HCT116 (cell line): ENCODE results near the gene SLTM. TPM values are rescaled to one million over a fixed set of nuclear protein-coding genes. Genes with fewer than 3 reads are reported as not detected.

ENCODE experiments used
- ATAC-seq: fragments of 200-7000 bp; cut with Tn5 transposase; 2 replicates; pipeline ENCODE4 v1.9.1; 2020; ENCODE audit warnings: mild to moderate bottlenecking, moderate library complexity
- BruUV-seq: library from RNA; stranded (reverse); fragments of 400-500 nt; replicated peaks from 2 replicates; lab custom pipeline; 2021; lab: Mats Ljungman, UMichigan
- CTCF ChIA-PET: fragments of 300-600 bp; sonication (Branson Sonifier 250); formaldehyde crosslinking; loops from one replicate; lab custom pipeline; 2021; ENCODE audit warnings: antibody characterized with exemption; lab: Charles Lee
- POLR2A ChIA-PET: fragments of 300-600, 350-600 bp; sonication (Branson Sonifier 250); formaldehyde crosslinking; loops from one replicate; lab custom pipeline; 2021; ENCODE audit warnings: antibody characterized with exemption; lab: Charles Lee
- RAD21 ChIA-PET, 2 experiments: fragments of 300-600 bp; sonication (Branson Sonifier 250); formaldehyde crosslinking; loops; one replicate each; lab custom pipeline; 2023; ENCODE audit warnings: low total read pairs in 2 of 2; ENCODE audit not compliant: uncharacterized antibody in 2 of 2, unreplicated experiment in 2 of 2, low non-redundant PET in 1 of 2; lab: Charles Lee
- DNase-seq: peaks from one replicate; pipeline ENCODE4 v3.0.0-alpha.2; 2010; ENCODE audit warnings: low read depth, low spot score
- H2AFZ ChIP-seq: fragments of 200-600 bp; shearing (Covaris generic), sonication (generic); 2 replicates; pipeline ENCODE4 v1.6.1; 2017; ENCODE audit warnings: low read depth, mixed run types, mixed read lengths, antibody characterized with exemption, low read length; ENCODE audit not compliant: poor library complexity, severe bottlenecking
- H3K27ac ChIP-seq: 2 replicates; pipeline ENCODE4 v1.5.1; 2012; ENCODE audit warnings: low read depth, low read length
- H3K27me3 ChIP-seq: fragments of 200-600 bp; sonication (generic); 2 replicates; pipeline ENCODE4 v1.6.1; 2016; ENCODE audit warnings: mixed run types, low read length, mixed read lengths; ENCODE audit not compliant: insufficient read depth
- H3K36me3 ChIP-seq, 2 experiments: fragments of 200-500 bp in 1 of 2; fragments of 200-600 bp in 1 of 2; sonication (Bioruptor generic) in 1 of 2; sonication (generic) in 1 of 2; 2 replicates each; pipeline versions ENCODE4 v1.5.1 to v1.6.1; 2014 to 2016; ENCODE audit warnings: low read length in 2 of 2, inconsistent platforms in 1 of 2, mixed read lengths in 1 of 2, mixed run types in 1 of 2; ENCODE audit not compliant: insufficient read depth in 2 of 2, control insufficient read depth in 1 of 2
- H3K4me1 ChIP-seq, 2 experiments: fragments of 200-600 bp in 1 of 2; sonication (generic) in 1 of 2; 2 replicates each; pipeline versions ENCODE4 v1.5.1 to v1.6.1; 2012 to 2017; ENCODE audit warnings: low read length in 2 of 2, inconsistent platforms in 1 of 2, mild to moderate bottlenecking in 1 of 2, mixed read lengths in 1 of 2, mixed run types in 1 of 2, moderate library complexity in 1 of 2; ENCODE audit not compliant: insufficient read depth in 2 of 2, control insufficient read depth in 1 of 2
- H3K4me2 ChIP-seq: fragments of 200-600 bp; sonication (generic); 2 replicates; pipeline ENCODE4 v1.6.1; 2017; ENCODE audit warnings: mixed run types, low read length, mixed read lengths
- H3K4me3 ChIP-seq, 2 experiments: fragments of 200-600 bp in 1 of 2; sonication (generic) in 1 of 2; replicated peaks in 1 of 2; 2 replicates each; pipeline ENCODE4 v1.5.1; 2011 to 2016; ENCODE audit warnings: low read length in 2 of 2, control low read depth in 1 of 2, low read depth in 1 of 2, mild to moderate bottlenecking in 1 of 2, mixed read lengths in 1 of 2, mixed run types in 1 of 2
- H3K79me2 ChIP-seq: fragments of 200-600 bp; sonication (generic); 2 replicates; pipeline ENCODE4 v1.6.1; 2017; ENCODE audit warnings: mild to moderate bottlenecking, mixed run types, low read length, moderate library complexity, mixed read lengths; ENCODE audit not compliant: insufficient read depth
- H3K9ac ChIP-seq: fragments of 200-600 bp; sonication (generic); 2 replicates; pipeline ENCODE4 v1.6.1; 2016; ENCODE audit warnings: low read length, mixed read lengths
- H3K9me2 ChIP-seq: fragments of 200-600 bp; sonication (generic), shearing (Covaris generic); 2 replicates; pipeline ENCODE4 v1.6.1; 2017; ENCODE audit warnings: mixed run types, mild to moderate bottlenecking, moderate library complexity; ENCODE audit not compliant: insufficient read depth
- H3K9me3 ChIP-seq, 2 experiments: fragments of 200-500 bp in 1 of 2; fragments of 200-600 bp in 1 of 2; sonication (Bioruptor generic) in 1 of 2; sonication (generic) in 1 of 2; 2 replicates each; pipeline ENCODE4 v1.6.1; 2014 to 2017; ENCODE audit warnings: low read length in 2 of 2, mixed read lengths in 2 of 2, inconsistent platforms in 1 of 2, low read depth in 1 of 2, mild to moderate bottlenecking in 1 of 2, mixed run types in 1 of 2, moderate library complexity in 1 of 2; ENCODE audit not compliant: control insufficient read depth in 1 of 2, insufficient read depth in 1 of 2
- H4K20me1 ChIP-seq: fragments of 200-600 bp; sonication (generic), shearing (Covaris generic); 2 replicates; pipeline ENCODE4 v1.6.1; 2017; ENCODE audit warnings: mixed run types, mild to moderate bottlenecking, moderate library complexity; ENCODE audit not compliant: insufficient read depth
- CBX3 ChIP-seq: IDR thresholded peaks from 2 replicates; pipeline ENCODE4 v1.6.1; 2012; ENCODE audit warnings: low read depth
- CEBPB ChIP-seq: IDR thresholded peaks from 2 replicates; pipeline ENCODE4 v1.6.1; 2012; ENCODE audit warnings: low read depth
- EGR1 ChIP-seq: IDR thresholded peaks from 2 replicates; pipeline ENCODE4 v1.6.1; 2012; ENCODE audit warnings: low read depth
- ELF1 ChIP-seq: IDR thresholded peaks from 2 replicates; pipeline ENCODE4 v1.6.1; 2012; ENCODE audit warnings: low read depth, borderline replicate concordance
- EZH2 ChIP-seq: fragments of 200-600 bp; sonication (generic); IDR thresholded peaks from 2 replicates; pipeline ENCODE4 v1.6.1; 2017; ENCODE audit warnings: antibody characterized with exemption, mixed run types
- EZH2phosphoT487 ChIP-seq: fragments of 200-600 bp; IDR thresholded peaks from 2 replicates; pipeline ENCODE4 v1.6.1; 2018; ENCODE audit warnings: antibody characterized with exemption, borderline replicate concordance
- FOSL1 ChIP-seq: IDR thresholded peaks from 2 replicates; pipeline ENCODE4 v1.6.1; 2012; ENCODE audit warnings: low read depth
- JUND ChIP-seq: IDR thresholded peaks from 2 replicates; pipeline ENCODE4 v1.6.1; 2012
- POLR2AphosphoS5 ChIP-seq: IDR thresholded peaks from 2 replicates; pipeline ENCODE4 v1.6.1; 2011; ENCODE audit warnings: mild to moderate bottlenecking, low read depth, low read length, moderate library complexity
- RAD21 ChIP-seq: IDR thresholded peaks from 2 replicates; pipeline ENCODE4 v1.6.1; 2012; ENCODE audit warnings: low read depth, mild to moderate bottlenecking
- SIN3A ChIP-seq: IDR thresholded peaks from 2 replicates; pipeline ENCODE4 v1.6.1; 2012; ENCODE audit warnings: low read depth
- SRF ChIP-seq: IDR thresholded peaks from 2 replicates; pipeline ENCODE4 v1.6.1; 2012; ENCODE audit warnings: low read depth
- YY1 ChIP-seq: IDR thresholded peaks from 2 replicates; pipeline ENCODE4 v1.6.1; 2011; ENCODE audit warnings: low read length, low read depth, moderate library complexity, mild to moderate bottlenecking; ENCODE audit not compliant: insufficient replicate concordance; ENCODE audit errors: extremely low read depth
- ZFX ChIP-seq: fragments of 450-650 bp; IDR thresholded peaks from 2 replicates; pipeline ENCODE4 v1.6.1; 2017
- ZNF274 ChIP-seq: fragments of 200-500 bp; sonication (Bioruptor generic); IDR thresholded peaks from 2 replicates; pipeline ENCODE4 v1.6.1; 2014; ENCODE audit warnings: mild to moderate bottlenecking, low read depth, low read length, inconsistent platforms
- intact Hi-C: fragments of 100-400 bp; cut with micrococcal nuclease; formaldehyde crosslinking; loops from 2 replicates; pipeline ENCODE4 v1.10.0; 2022
- total RNA-seq: library from RNA; stranded (reverse); gene quantifications from one replicate; pipeline ENCODE4 v1.2.1, GENCODE V29; 2021; ENCODE audit not compliant: unreplicated experiment
- TF ChIP-seq, protein P1 (sequence below), 3 experiments: fragments of 200-600 bp in 1 of 3; sonication (generic) in 1 of 3; IDR thresholded peaks in 2 of 3; conservative IDR thresholded peaks in 1 of 3; 2 replicates each; pipeline ENCODE4 v1.5.1; 2012 to 2017; ENCODE audit warnings: low read depth in 2 of 3, low read length in 2 of 3, antibody characterized with exemption in 1 of 3, borderline replicate concordance in 1 of 3, control low read depth in 1 of 3, mild to moderate bottlenecking in 1 of 3, mixed read lengths in 1 of 3, mixed run types in 1 of 3, moderate library complexity in 1 of 3; ENCODE audit not compliant: insufficient read depth in 1 of 3
- TF ChIP-seq, protein P2 (sequence below): IDR thresholded peaks from 2 replicates; pipeline ENCODE4 v1.6.1; 2011; ENCODE audit warnings: mild to moderate bottlenecking, low read length, moderate library complexity; ENCODE audit not compliant: insufficient replicate concordance; ENCODE audit errors: extremely low read depth
- TF ChIP-seq, protein P3 (sequence below): IDR thresholded peaks from 2 replicates; pipeline ENCODE4 v1.6.1; 2012; ENCODE audit warnings: low read depth
- TF ChIP-seq, protein P4 (sequence below): IDR thresholded peaks from 2 replicates; pipeline ENCODE4 v1.6.1; 2012
- TF ChIP-seq, protein P5 (sequence below): IDR thresholded peaks from 2 replicates; pipeline ENCODE4 v1.6.1; 2012

Gene SLTM
- total RNA-seq, 1 experiment from 2014 or later: 88.7 TPM

DNA sequence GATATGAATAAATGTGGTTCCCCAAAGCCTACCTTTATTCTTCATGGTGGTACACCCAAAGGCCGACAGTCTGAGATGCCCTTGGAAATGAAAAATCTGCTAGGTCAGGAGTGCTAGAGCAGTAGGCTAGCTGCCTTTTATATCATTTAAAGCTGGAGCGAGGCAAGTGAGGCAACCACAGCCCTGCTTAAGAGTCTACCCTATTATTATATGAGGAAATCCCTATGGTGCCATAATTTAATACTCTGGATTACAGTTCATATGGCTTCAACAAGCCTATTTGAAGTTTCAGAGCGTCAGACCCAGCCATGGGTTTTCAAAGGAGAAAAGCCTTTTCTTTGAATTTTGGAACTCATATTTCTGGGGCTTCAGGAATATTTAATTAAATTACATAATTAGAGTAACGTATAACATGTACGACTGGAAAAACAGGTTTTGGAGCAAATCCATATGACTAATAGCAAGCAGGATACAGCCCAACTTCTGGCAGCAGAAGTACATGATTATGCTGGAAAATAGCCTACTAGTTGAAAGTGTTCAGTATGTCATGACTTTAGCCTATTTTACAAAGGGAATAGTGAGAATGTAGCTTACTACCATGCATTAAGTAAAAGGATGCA, 18.0 kb upstream of the SLTM start:
- BruUV-seq: no TSS peak
- RAD21 ChIA-PET: no interaction called here
- H3K36me3 ChIP-seq: no peaks in the 10 kb centered on the region
- no peaks in the 10 kb centered on the region for H4K20me1 ChIP-seq
- CTCF ChIA-PET: interaction anchor here (1.1 kb wide), 1 partner anchor 550 kb away, joined by 3 read pairs; no protein-coding TSS in a partner anchor
- peak; percentile 67 for ATAC-seq
- H3K4me1 ChIP-seq: peaks cover 18 to 28% of the 10 kb centered on the region in 2 experiments
- H3K9ac ChIP-seq: no peak overlapping the region
- peak overlapping the region; percentile 70 for H3K4me2 ChIP-seq
- POLR2A ChIA-PET: no interaction called here
- H3K27me3 ChIP-seq: no peaks in the 10 kb centered on the region
- no peaks in the 10 kb centered on the region for H3K9me3 ChIP-seq
- H3K27ac ChIP-seq: no peak overlapping the region
- peak overlapping the region in 1 of 2 experiments; percentile 24; a peak in 2 of 4 replicates for H3K4me3 ChIP-seq
- peak overlapping the region; percentile 91 for H2AFZ ChIP-seq
- intact Hi-C loops: loop anchor here (10.0 kb wide), 1 partner anchor 727 kb away; no protein-coding TSS in a partner anchor
- H3K79me2 ChIP-seq: no peaks in the 10 kb centered on the region
- no peaks in the 10 kb centered on the region for H3K9me2 ChIP-seq
- peak; percentile 24 for DNase-seq
- TF ChIP-seq JUND: peak; percentile 53
- TF ChIP-seq, protein P1, sequence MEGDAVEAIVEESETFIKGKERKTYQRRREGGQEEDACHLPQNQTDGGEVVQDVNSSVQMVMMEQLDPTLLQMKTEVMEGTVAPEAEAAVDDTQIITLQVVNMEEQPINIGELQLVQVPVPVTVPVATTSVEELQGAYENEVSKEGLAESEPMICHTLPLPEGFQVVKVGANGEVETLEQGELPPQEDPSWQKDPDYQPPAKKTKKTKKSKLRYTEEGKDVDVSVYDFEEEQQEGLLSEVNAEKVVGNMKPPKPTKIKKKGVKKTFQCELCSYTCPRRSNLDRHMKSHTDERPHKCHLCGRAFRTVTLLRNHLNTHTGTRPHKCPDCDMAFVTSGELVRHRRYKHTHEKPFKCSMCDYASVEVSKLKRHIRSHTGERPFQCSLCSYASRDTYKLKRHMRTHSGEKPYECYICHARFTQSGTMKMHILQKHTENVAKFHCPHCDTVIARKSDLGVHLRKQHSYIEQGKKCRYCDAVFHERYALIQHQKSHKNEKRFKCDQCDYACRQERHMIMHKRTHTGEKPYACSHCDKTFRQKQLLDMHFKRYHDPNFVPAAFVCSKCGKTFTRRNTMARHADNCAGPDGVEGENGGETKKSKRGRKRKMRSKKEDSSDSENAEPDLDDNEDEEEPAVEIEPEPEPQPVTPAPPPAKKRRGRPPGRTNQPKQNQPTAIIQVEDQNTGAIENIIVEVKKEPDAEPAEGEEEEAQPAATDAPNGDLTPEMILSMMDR (IDR thresholded peaks at IDR 0.05 in 2 of 3, conservative IDR thresholded peaks at IDR 0.05 in 1 of 3; ENCODE audit: borderline replicate concordance in 1 of 3, insufficient read depth in 1 of 3, low read depth in 2 of 3, low read length in 2 of 3): no peak
- TF ChIP-seq, protein P2, sequence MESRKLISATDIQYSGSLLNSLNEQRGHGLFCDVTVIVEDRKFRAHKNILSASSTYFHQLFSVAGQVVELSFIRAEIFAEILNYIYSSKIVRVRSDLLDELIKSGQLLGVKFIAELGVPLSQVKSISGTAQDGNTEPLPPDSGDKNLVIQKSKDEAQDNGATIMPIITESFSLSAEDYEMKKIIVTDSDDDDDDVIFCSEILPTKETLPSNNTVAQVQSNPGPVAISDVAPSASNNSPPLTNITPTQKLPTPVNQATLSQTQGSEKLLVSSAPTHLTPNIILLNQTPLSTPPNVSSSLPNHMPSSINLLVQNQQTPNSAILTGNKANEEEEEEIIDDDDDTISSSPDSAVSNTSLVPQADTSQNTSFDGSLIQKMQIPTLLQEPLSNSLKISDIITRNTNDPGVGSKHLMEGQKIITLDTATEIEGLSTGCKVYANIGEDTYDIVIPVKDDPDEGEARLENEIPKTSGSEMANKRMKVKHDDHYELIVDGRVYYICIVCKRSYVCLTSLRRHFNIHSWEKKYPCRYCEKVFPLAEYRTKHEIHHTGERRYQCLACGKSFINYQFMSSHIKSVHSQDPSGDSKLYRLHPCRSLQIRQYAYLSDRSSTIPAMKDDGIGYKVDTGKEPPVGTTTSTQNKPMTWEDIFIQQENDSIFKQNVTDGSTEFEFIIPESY: no peak
- TF ChIP-seq ZFX: no peak
- TF ChIP-seq FOSL1: peak; percentile 55; the same call in 1 of the 2 replicates
- TF ChIP-seq POLR2AphosphoS5: no peak
- TF ChIP-seq EZH2: no peak
- no peak for TF ChIP-seq ZNF274
- TF ChIP-seq, protein P3, sequence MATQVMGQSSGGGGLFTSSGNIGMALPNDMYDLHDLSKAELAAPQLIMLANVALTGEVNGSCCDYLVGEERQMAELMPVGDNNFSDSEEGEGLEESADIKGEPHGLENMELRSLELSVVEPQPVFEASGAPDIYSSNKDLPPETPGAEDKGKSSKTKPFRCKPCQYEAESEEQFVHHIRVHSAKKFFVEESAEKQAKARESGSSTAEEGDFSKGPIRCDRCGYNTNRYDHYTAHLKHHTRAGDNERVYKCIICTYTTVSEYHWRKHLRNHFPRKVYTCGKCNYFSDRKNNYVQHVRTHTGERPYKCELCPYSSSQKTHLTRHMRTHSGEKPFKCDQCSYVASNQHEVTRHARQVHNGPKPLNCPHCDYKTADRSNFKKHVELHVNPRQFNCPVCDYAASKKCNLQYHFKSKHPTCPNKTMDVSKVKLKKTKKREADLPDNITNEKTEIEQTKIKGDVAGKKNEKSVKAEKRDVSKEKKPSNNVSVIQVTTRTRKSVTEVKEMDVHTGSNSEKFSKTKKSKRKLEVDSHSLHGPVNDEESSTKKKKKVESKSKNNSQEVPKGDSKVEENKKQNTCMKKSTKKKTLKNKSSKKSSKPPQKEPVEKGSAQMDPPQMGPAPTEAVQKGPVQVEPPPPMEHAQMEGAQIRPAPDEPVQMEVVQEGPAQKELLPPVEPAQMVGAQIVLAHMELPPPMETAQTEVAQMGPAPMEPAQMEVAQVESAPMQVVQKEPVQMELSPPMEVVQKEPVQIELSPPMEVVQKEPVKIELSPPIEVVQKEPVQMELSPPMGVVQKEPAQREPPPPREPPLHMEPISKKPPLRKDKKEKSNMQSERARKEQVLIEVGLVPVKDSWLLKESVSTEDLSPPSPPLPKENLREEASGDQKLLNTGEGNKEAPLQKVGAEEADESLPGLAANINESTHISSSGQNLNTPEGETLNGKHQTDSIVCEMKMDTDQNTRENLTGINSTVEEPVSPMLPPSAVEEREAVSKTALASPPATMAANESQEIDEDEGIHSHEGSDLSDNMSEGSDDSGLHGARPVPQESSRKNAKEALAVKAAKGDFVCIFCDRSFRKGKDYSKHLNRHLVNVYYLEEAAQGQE: no peak
- TF ChIP-seq EZH2phosphoT487: no peak
- TF ChIP-seq EGR1: no peak
- TF ChIP-seq YY1: no peak
- TF ChIP-seq, protein P4, sequence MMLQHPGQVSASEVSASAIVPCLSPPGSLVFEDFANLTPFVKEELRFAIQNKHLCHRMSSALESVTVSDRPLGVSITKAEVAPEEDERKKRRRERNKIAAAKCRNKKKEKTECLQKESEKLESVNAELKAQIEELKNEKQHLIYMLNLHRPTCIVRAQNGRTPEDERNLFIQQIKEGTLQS: 0 out of 2 replicates have a peak, but pooled peaks have one; percentile 6
- no peak; the same call in 1 of the 2 replicates for TF ChIP-seq CEBPB
- TF ChIP-seq ELF1: no peak
- TF ChIP-seq SIN3A: no peak
- TF ChIP-seq, protein P5, sequence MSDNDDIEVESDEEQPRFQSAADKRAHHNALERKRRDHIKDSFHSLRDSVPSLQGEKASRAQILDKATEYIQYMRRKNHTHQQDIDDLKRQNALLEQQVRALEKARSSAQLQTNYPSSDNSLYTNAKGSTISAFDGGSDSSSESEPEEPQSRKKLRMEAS: no peak
- TF ChIP-seq CBX3: 0 out of 2 replicates have a peak, but pooled peaks have one; percentile 19
- TF ChIP-seq SRF: no peak
- TF ChIP-seq RAD21: no peak
